SKM-1 treated with dmso at 0.1 percent for 144 hours (cell line): ENCODE measurements around the gene CFAP119.
A peak's percentile ranks its signal among the peaks of the same experiment; 100 is the strongest.

Experiments used
- DNase-seq: peaks from one replicate; lab custom pipeline; 2025; ENCODE audit not compliant: unreplicated experiment; lab: John Stamatoyannopoulos, UW

CFAP119 gene

DNA sequence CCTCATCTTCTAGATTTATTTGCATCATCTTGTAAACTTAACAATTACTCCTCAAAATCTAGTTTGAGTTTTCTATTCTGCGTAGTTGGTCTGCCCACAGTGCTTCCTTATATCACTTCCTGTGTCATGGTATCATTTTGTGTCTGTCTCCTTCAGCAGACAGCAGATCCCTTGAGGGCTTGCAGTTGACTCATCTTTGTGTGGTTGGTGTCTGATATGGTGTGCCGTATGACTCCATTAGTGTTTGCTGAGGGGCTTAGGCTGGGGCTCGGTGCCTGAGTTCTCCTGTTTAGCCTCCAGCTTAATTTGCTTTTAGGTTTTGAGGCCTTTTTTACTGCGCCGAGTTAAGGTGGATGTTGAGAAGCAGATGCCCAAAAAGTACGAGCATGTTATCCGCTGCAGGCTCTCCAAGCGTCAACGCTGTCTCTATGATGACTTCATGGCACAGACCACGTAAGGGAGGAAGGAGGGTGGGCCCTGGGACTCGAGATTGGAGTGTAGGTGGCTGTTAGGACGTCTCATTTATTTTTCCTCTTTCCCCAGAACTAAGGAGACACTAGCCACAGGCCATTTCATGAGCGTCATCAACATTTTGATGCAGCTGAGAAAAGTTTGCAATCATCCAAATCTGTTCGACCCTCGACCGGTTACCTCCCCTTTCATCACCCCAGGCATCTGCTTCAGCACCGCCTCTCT lies 46.0 kb downstream of the CFAP119 start:
- peak; percentile 12 for DNase-seq

DNA sequence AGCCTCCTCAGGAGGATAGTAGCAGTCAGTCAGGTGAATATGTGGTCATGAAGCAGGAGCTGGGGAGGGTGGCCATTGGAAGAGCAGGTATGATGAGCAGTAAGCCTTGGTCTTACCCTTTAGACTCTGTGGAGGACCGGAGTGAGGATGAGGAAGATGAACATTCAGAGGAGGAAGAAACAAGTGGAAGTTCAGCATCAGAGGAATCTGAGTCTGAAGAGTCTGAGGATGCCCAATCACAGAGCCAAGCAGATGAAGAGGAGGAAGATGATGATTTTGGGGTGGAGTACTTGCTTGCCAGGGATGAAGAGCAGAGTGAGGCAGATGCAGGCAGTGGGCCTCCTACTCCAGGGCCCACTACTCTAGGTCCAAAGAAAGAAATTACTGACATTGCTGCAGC lies 50.1 kb downstream of the CFAP119 start:
- DNase-seq: no peak

DNA sequence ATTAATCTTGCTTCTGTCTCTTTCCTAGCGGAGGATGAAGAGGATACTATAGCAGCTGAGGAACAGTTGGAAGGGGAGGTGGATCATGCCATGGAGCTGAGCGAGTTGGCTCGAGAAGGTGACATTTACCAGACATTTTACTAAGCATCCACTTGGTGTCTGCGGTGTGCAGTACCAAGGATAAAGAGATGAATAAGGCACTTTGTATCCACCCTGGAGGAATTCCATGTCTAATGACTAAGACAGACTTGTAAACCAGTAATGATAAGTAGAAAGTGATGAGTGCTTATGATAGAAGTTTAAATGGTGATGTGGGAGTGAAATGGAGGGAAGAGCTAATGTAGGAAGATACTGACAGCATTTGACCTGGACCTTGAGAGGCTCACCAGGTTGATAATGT lies 50.9 kb downstream of the CFAP119 start:
- no peak for DNase-seq
